Effector memory CD4-positive, alpha-beta T cell (primary cell): ENCODE results near the gene SMIM8.

ENCODE experiments used
- DNase-seq, 3 donors: peaks; one replicate each; pipeline ENCODE4 v3.0.0-alpha.2; 2020
- H3K27ac ChIP-seq: 2 replicates; pipeline ENCODE4 v1.7.0; 2013; ENCODE audit warnings: mild to moderate bottlenecking, low read length, moderate library complexity; ENCODE audit not compliant: insufficient read depth, poor library complexity, severe bottlenecking
- H3K27me3 ChIP-seq: replicated peaks from 2 replicates; pipeline ENCODE4 v1.7.0; 2013; ENCODE audit warnings: mild to moderate bottlenecking, low read length; ENCODE audit not compliant: insufficient read depth, control insufficient read depth, poor library complexity, severe bottlenecking
- H3K36me3 ChIP-seq: 2 replicates; pipeline ENCODE4 v1.7.0; 2013; ENCODE audit warnings: mild to moderate bottlenecking, low read length, moderate library complexity; ENCODE audit not compliant: control insufficient read depth, insufficient read depth
- H3K4me1 ChIP-seq: 2 replicates; pipeline ENCODE4 v1.7.0; 2013; ENCODE audit warnings: low read length, mild to moderate bottlenecking; ENCODE audit not compliant: control insufficient read depth, insufficient read depth, poor library complexity, severe bottlenecking
- H3K4me3 ChIP-seq: 2 replicates; pipeline ENCODE4 v1.7.0; 2013; ENCODE audit warnings: low read length, low read depth, mild to moderate bottlenecking; ENCODE audit not compliant: insufficient read depth, poor library complexity, severe bottlenecking
- H3K9me3 ChIP-seq: 2 replicates; pipeline ENCODE4 v1.7.0; 2013; ENCODE audit warnings: mild to moderate bottlenecking, low read length, moderate library complexity; ENCODE audit not compliant: control insufficient read depth

SMIM8 gene

DNA sequence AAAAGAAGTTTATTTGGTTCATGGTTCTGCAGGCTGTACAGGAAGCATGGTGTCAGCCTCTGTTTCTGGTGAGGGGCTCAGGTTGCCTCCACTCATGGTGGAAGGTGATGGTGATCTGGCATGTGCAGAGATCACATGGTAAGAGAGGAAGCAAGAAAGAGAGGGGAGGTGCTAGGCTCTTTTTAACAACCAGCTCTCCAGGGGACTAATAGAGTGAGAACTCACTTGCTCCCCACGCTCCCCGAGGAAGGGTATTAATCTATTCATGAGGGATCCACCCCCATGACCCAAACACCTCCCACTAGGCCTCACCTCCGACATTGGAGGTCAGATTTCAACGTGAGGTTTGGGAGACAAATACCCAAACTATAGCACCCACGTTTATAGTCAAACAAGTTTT is 10.6 kb downstream of the SMIM8 start:
- Histone ChIP-seq H3K4me3 (no peak overlapping the region), H3K27ac (no peak overlapping the region), H3K27me3 (no peaks in the 10 kb centered on the region), H3K4me1 (peaks cover 5% of the 10 kb centered on the region), H3K36me3 (no peaks in the 10 kb centered on the region), H3K9me3 (no peaks in the 10 kb centered on the region)
- no peak for DNase-seq

DNA sequence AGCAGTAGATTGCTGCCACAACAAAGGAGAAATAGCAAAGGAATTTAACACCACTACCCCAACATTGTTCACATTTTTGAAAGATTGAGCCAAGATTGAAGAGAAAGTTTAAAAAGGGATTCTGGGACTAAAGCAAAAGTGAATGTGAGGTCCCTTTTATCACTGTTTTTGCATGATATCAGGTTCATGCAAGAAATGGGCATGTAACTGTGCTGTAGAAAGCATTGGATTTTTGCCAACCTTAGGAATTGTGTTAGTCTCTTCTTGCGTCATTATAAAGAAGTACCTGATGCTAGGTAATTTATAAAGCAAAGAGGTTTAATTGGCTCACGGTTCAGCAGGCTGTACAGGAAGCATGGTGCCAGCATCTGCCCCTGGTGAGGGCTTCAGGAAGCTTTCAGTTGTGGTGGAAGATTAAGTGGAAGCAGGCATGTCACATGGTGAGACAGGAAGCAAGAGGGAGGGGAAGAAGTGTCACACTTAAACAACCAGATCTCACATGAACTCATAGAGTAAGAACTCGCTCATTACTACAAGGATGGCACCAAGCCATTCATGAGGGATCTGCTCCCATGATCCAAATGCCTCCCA is 11.3 kb downstream of the SMIM8 start:
- Histone ChIP-seq H3K27me3 (no peaks in the 10 kb centered on the region), H3K4me3 (no peak overlapping the region), H3K36me3 (no peaks in the 10 kb centered on the region), H3K9me3 (no peaks in the 10 kb centered on the region), H3K4me1 (peaks cover 5% of the 10 kb centered on the region), H3K27ac (no peak overlapping the region)
- DNase-seq = no peak

DNA sequence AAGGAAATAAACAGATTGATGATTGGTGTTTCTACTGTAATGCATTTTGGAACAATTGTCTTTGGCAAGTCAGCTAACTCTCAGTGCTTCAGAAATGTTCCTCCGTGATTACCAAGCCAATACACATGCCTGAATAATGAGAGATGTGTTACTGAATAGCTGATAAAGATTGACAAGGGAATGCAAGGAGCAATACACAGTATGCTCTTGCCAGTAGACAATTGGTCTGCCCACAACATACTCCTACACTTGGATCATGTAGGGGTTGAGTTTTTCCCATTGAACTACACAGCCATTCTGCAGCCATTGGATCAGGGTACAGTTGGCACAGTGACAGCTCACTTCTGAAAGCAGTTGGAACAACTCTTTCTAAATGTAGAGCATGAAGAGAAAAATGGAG is 12.3 kb downstream of the SMIM8 start:
- Histone ChIP-seq H3K4me3 (no peak overlapping the region), H3K9me3 (no peaks in the 10 kb centered on the region), H3K4me1 (peaks cover 5% of the 10 kb centered on the region), H3K27ac (no peak overlapping the region), H3K27me3 (no peaks in the 10 kb centered on the region), H3K36me3 (no peaks in the 10 kb centered on the region)
- DNase-seq = no peak

DNA sequence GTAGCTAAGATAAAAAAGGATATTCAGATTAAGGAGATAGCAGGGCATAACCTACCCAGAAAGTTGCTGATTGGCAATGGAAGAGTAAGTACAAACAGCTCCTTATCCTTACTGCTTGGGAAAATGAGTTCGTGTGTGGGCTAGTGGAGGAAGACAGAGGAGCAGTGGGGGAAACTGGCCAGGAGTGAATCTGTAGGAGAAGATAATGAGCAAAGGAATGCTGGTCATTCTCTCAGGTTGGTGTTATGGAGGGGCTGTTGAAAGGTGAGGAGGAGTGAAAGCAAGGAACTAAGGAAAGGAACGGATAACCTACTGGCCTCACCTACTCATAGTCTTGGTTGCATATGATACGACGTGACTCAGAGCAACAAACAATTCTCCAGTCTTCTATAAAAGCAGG is 14.0 kb downstream of the SMIM8 start:
- no peaks in the 10 kb centered on the region for H3K27me3 ChIP-seq
- no peaks in the 10 kb centered on the region for H3K36me3 ChIP-seq
- H3K4me3 ChIP-seq = no peak overlapping the region
- no peak for DNase-seq
- H3K9me3 ChIP-seq = no peaks in the 10 kb centered on the region
- H3K4me1 ChIP-seq = peaks cover 5% of the 10 kb centered on the region
- no peak overlapping the region for H3K27ac ChIP-seq

DNA sequence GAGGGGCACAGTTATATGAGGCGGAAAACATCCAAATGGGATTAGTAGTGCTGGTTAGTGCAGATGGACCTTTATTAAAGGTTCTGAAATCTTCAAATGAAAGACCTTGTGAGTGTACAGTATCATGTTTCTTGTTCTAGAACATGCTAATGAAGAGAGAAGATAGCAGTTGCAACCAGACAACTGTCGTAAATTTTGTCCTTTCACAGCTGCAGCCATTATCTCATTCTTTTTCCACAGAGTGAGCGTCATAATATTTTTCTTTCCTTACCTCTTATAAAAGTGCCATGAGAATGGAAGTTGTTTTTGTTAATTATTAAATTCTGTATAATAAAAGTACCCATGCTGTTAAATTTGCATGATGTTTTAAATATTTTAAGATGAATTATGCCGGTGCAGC is 17.8 kb downstream of the SMIM8 start:
- Histone ChIP-seq H3K27me3 (no peaks in the 10 kb centered on the region), H3K27ac (no peak overlapping the region), H3K36me3 (no peaks in the 10 kb centered on the region), H3K4me1 (no peaks in the 10 kb centered on the region), H3K9me3 (no peaks in the 10 kb centered on the region), H3K4me3 (no peak overlapping the region)
- DNase-seq = no peak

DNA sequence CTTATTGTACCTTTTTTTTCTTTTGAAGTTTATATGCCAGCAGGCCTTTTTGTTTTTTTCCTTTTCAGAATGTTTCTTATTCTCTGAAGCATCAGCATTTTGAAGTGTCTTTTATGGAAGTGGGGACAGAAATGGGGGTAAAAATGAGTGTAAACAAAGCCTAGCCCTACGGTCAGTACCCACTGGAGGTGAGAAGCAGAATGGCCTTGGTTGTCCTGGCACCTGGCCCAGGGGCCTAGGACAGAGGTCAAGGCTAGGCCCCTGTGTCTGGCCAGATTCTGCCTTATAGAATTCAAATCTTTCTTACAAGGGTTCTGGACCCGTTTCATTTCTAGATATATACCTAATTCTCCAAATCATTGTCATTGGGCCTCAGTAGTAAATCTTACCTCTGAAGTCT is 18.8 kb downstream of the SMIM8 start:
- Histone ChIP-seq H3K9me3 (no peaks in the 10 kb centered on the region), H3K4me3 (no peak overlapping the region), H3K4me1 (no peaks in the 10 kb centered on the region), H3K36me3 (no peaks in the 10 kb centered on the region), H3K27ac (no peak overlapping the region), H3K27me3 (no peaks in the 10 kb centered on the region)
- no peak for DNase-seq

DNA sequence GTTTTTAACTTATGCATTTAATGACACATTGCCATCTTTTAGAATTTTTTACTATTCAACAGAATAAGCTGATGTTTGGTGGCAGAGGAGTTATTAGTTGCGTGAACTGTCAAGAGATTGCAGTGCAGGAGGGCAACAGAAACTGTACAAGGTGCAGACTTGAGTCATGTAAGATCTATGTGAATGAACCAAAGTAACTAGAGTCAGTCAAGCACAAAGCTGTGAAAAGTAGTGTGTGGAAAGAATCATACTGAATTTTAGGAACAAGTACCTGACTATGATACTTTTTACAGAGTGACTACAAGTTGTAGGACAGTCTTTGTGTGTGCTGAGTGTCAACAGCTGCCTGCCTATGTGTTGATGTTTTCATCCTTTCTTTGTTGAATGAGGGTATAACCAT is 19.5 kb downstream of the SMIM8 start:
- no peak for DNase-seq
- Histone ChIP-seq H3K27ac (no peak overlapping the region), H3K9me3 (no peaks in the 10 kb centered on the region)

DNA sequence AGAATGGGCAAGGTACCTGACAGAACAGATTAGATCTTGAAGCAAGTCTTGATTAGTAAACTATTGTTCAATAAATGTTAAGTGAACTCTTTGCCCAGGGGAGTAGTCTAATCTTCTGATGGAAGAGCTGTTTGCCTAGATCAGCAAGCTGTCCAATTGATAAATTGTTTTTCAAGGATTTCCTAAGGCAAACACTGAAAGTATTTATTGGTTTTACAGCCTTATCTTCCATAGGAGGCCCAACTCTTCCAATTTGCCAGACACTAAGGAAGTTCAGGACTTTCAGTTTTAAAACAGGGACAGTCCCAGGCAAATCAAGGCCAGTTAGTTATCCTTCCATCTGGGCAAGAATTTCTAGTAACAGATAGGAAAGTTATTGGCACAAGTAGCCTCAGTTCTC is 20.4 kb downstream of the SMIM8 start:
- DNase-seq = no peak
- Histone ChIP-seq H3K4me1 (no peaks in the 10 kb centered on the region), H3K4me3 (no peak overlapping the region), H3K27me3 (no peaks in the 10 kb centered on the region), H3K9me3 (no peaks in the 10 kb centered on the region), H3K27ac (no peak overlapping the region), H3K36me3 (no peaks in the 10 kb centered on the region)

More for the DNA sequence above, 19.5 kb downstream of the SMIM8 start:
- Histone ChIP-seq H3K36me3 (no peaks in the 10 kb centered on the region), H3K4me3 (no peak overlapping the region), H3K27me3 (no peaks in the 10 kb centered on the region), H3K4me1 (no peaks in the 10 kb centered on the region)

DNA sequence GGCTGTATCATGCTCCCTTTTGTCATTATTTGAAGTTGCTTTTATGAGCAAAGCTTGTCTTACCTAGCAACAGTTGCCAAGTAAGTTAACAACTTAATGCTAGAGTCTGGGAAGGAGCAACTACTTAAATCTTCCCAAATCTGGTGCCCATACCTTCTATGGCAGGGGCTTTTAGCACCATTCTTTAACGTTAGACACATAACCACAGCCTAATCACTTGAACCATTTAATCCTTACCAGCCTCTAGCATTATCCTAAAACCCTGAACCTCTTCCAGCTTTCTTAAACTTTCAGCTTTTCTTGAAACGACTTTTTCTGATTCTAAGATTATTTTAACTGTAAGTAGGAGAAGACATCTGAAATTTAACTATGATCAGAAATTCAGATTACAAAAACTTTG is 22.3 kb downstream of the SMIM8 start, which contains the start of gene C6orf163:
C6orf163 (plus strand) TSS at position 83 of the 400 bp plus-strand sequence; CDS start at position 370, 287 bp downstream.
- Histone ChIP-seq H3K4me1 (no peaks in the 10 kb centered on the region), H3K36me3 (no peaks in the 10 kb centered on the region), H3K9me3 (no peaks in the 10 kb centered on the region), H3K27ac (no peak within 1 kb of the TSS), H3K4me3 (no peak within 1 kb of the TSS), H3K27me3 (no peaks in the 10 kb centered on the region)
- DNase-seq = no peak

DNA sequence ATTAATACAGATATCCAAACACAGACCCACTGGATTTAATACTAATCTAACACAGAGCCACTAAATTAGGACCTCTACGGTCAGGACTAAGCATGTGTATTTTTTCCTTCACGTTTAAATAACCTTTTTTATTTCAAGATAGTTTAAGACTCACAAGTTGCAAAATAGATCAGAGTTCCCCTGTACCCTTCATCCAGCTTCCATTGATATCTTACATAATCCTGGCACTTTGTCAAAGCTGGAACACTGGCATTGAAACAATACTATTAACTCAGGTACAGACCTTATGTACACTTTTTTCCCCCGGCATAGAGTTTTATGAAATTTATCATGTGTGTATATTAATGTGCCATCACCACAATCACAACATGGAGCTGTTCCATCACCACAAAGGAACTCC is 24.3 kb downstream of the SMIM8 start:
- Histone ChIP-seq H3K9me3 (no peaks in the 10 kb centered on the region), H3K36me3 (no peaks in the 10 kb centered on the region), H3K27me3 (no peaks in the 10 kb centered on the region), H3K4me3 (no peak overlapping the region), H3K4me1 (no peaks in the 10 kb centered on the region), H3K27ac (no peak overlapping the region)
- no peak for DNase-seq
